ENCODE data around the gene TBC1D24. TPM values are rescaled to one million over a fixed set of nuclear protein-coding genes. Genes with fewer than 3 reads are reported as not detected.
A peak's percentile ranks its signal among the peaks of the same experiment; 100 is the strongest.

Gene TBC1D24
- total and polyA plus RNA-seq, 9 of the 15 experiments (the other 6 are each of a cell fraction or from before 2014, with no cell fraction given), result 1.7 to 22.6 (median 7.2) TPM

GRCh38 chr16:2428784-2429033 is 46.2 kb upstream of the TBC1D24 start (continued):
- TF ChIP-seq, protein P1, sequence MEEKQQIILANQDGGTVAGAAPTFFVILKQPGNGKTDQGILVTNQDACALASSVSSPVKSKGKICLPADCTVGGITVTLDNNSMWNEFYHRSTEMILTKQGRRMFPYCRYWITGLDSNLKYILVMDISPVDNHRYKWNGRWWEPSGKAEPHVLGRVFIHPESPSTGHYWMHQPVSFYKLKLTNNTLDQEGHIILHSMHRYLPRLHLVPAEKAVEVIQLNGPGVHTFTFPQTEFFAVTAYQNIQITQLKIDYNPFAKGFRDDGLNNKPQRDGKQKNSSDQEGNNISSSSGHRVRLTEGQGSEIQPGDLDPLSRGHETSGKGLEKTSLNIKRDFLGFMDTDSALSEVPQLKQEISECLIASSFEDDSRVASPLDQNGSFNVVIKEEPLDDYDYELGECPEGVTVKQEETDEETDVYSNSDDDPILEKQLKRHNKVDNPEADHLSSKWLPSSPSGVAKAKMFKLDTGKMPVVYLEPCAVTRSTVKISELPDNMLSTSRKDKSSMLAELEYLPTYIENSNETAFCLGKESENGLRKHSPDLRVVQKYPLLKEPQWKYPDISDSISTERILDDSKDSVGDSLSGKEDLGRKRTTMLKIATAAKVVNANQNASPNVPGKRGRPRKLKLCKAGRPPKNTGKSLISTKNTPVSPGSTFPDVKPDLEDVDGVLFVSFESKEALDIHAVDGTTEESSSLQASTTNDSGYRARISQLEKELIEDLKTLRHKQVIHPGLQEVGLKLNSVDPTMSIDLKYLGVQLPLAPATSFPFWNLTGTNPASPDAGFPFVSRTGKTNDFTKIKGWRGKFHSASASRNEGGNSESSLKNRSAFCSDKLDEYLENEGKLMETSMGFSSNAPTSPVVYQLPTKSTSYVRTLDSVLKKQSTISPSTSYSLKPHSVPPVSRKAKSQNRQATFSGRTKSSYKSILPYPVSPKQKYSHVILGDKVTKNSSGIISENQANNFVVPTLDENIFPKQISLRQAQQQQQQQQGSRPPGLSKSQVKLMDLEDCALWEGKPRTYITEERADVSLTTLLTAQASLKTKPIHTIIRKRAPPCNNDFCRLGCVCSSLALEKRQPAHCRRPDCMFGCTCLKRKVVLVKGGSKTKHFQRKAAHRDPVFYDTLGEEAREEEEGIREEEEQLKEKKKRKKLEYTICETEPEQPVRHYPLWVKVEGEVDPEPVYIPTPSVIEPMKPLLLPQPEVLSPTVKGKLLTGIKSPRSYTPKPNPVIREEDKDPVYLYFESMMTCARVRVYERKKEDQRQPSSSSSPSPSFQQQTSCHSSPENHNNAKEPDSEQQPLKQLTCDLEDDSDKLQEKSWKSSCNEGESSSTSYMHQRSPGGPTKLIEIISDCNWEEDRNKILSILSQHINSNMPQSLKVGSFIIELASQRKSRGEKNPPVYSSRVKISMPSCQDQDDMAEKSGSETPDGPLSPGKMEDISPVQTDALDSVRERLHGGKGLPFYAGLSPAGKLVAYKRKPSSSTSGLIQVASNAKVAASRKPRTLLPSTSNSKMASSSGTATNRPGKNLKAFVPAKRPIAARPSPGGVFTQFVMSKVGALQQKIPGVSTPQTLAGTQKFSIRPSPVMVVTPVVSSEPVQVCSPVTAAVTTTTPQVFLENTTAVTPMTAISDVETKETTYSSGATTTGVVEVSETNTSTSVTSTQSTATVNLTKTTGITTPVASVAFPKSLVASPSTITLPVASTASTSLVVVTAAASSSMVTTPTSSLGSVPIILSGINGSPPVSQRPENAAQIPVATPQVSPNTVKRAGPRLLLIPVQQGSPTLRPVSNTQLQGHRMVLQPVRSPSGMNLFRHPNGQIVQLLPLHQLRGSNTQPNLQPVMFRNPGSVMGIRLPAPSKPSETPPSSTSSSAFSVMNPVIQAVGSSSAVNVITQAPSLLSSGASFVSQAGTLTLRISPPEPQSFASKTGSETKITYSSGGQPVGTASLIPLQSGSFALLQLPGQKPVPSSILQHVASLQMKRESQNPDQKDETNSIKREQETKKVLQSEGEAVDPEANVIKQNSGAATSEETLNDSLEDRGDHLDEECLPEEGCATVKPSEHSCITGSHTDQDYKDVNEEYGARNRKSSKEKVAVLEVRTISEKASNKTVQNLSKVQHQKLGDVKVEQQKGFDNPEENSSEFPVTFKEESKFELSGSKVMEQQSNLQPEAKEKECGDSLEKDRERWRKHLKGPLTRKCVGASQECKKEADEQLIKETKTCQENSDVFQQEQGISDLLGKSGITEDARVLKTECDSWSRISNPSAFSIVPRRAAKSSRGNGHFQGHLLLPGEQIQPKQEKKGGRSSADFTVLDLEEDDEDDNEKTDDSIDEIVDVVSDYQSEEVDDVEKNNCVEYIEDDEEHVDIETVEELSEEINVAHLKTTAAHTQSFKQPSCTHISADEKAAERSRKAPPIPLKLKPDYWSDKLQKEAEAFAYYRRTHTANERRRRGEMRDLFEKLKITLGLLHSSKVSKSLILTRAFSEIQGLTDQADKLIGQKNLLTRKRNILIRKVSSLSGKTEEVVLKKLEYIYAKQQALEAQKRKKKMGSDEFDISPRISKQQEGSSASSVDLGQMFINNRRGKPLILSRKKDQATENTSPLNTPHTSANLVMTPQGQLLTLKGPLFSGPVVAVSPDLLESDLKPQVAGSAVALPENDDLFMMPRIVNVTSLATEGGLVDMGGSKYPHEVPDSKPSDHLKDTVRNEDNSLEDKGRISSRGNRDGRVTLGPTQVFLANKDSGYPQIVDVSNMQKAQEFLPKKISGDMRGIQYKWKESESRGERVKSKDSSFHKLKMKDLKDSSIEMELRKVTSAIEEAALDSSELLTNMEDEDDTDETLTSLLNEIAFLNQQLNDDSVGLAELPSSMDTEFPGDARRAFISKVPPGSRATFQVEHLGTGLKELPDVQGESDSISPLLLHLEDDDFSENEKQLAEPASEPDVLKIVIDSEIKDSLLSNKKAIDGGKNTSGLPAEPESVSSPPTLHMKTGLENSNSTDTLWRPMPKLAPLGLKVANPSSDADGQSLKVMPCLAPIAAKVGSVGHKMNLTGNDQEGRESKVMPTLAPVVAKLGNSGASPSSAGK (IDR thresholded peaks at IDR 0.05), result peak; percentile 87
- no peak for TF ChIP-seq ZNF165 (CRISPR knock-in tag; IDR thresholded peaks at IDR 0.05; ENCODE audit: borderline replicate concordance)
- no peak for TF ChIP-seq TCF7L2 (IDR thresholded peaks at IDR 0.05; ENCODE audit: low read depth, low read length)
- TF ChIP-seq HMG20B (CRISPR knock-in tag; IDR thresholded peaks at IDR 0.05), result no peak
- TF ChIP-seq TAF9B (IDR thresholded peaks at IDR 0.05; ENCODE audit: partially characterized antibody), result no peak
- no peak for TF ChIP-seq ZNF311 (CRISPR knock-in tag; IDR thresholded peaks at IDR 0.05)
- TF ChIP-seq ZNF133 (CRISPR knock-in tag; IDR thresholded peaks at IDR 0.05), result no peak
- no peak for TF ChIP-seq ZBTB49 (CRISPR knock-in tag; IDR thresholded peaks at IDR 0.05; ENCODE audit: borderline replicate concordance)
- TF ChIP-seq ZKSCAN8 (CRISPR knock-in tag; IDR thresholded peaks at IDR 0.05), result no peak
- TF ChIP-seq MYC (IDR thresholded peaks at IDR 0.05; ENCODE audit: low read depth, low read length), result no peak
- TF ChIP-seq MYC (CRISPR knock-in tag; IDR thresholded peaks at IDR 0.05; ENCODE audit: borderline replicate concordance, low read depth), result peak; percentile 94; the same call in 1 of the 2 replicates
- peak in 1 of 2 experiments; percentile 87; a peak in 2 of 4 replicates for TF ChIP-seq HDAC1 (IDR thresholded peaks at IDR 0.05)
- no peak for TF ChIP-seq YBX1 (IDR thresholded peaks at IDR 0.05)
- TF ChIP-seq TEAD1 (CRISPR knock-in tag; IDR thresholded peaks at IDR 0.05), result peak in 1 of 2 experiments; percentile 91; a peak in 2 of 4 replicates
- TF ChIP-seq, protein P2, sequence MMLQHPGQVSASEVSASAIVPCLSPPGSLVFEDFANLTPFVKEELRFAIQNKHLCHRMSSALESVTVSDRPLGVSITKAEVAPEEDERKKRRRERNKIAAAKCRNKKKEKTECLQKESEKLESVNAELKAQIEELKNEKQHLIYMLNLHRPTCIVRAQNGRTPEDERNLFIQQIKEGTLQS (IDR thresholded peaks at IDR 0.05), result no peak
- TF ChIP-seq, protein P2 (CRISPR knock-in tag; conservative IDR thresholded peaks at IDR 0.05), result no peak
